ENCODE measurements around the gene EXOC7.

EXOC7 gene

DNA sequence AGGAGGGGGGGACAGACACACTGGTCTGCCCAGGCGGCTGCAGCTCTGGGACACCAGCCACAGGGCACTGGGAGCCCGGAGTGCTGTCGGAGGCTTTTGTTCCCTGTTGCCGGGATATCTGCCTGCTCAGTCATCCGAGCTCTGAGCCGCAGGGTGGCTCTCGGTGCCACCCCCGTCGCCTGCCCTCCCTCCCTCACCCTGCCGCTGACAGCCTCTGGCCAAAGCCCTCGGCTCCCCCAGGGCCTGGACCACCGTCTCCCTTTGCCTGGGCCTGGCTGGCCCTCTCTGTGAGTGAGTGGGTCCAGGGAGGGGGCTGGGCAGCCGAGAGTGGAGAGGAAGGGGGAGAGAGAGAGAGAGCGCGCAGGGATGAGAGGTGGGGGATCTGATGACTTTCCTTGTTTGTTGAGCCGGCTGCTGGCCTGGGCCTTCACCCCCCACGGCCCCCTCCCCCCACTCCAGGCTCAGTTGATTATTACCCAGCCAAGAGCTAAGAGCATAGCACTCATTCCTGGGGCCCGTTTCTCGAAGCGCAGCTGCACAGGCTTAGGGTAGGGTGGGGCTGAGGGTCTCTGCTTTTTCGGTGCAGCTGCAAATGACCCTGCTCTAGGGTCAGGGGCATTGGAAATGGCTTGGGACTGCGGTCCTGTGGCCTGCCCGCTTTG is 34.8 kb upstream of the EXOC7 start:
- DNase-seq = peak; percentile 40

DNA sequence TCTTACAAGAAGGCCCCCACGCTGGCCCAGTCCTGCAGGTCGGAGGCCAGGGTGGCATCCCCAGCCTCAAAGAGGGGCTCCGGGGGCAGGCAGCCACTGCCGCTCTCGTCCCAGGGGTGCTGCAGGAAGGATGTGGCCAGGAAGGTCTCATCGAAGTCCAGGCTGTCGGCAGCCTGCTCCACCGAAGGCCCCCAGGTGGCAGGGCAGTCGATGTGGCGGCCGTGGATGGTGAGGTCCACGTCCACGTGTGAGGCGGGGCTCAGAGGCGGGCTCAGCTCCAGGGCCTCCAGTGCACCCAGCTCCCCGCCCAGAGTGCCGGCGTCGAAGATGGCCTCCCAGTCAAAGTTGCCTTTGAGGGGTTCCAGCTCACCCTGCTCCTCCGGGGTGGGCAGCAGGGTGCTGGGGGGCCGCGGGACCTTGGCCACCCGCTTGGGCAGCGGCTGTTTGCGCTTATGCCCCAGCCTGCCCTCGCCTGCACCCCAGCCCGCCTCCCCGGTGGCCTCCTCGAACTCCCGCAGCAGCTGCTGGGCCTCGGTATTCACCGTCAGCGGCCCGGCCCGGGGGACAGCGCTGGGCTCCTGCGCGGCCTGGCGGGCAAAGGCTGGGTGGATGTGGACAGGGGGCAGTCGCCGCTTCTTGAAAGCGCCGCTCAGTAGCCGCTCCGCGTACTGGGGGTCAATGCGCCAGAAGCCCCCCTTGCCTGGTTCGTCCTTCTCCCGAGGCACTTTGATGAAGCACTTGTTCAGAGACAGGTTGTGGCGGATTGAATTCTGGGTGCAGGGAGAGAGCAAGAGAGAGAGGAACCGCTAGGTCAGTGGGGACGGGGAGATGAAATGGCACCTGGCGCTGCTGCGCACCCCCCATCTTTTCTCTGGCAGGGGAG is 34.0 kb upstream of the EXOC7 start:
- DNase-seq = no peak

DNA sequence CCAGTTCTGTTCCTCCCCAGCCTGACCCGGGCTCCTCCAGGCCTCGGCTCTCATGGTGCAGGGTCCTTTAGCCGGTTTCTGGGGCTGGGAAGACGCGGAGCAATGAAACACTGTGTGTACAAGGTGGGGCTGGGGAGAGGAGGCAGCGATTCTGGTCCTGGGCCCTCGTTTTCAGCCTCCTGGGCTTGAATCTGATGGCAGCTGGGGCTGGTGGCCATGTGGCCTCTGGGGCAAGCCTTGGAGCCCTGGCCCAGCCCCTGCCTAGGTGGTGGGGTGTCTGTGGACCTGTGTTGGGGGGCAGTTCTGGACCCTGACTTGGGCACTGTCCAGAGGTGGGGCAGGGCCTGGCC is 33.4 kb upstream of the EXOC7 start:
- DNase-seq = no peak

DNA sequence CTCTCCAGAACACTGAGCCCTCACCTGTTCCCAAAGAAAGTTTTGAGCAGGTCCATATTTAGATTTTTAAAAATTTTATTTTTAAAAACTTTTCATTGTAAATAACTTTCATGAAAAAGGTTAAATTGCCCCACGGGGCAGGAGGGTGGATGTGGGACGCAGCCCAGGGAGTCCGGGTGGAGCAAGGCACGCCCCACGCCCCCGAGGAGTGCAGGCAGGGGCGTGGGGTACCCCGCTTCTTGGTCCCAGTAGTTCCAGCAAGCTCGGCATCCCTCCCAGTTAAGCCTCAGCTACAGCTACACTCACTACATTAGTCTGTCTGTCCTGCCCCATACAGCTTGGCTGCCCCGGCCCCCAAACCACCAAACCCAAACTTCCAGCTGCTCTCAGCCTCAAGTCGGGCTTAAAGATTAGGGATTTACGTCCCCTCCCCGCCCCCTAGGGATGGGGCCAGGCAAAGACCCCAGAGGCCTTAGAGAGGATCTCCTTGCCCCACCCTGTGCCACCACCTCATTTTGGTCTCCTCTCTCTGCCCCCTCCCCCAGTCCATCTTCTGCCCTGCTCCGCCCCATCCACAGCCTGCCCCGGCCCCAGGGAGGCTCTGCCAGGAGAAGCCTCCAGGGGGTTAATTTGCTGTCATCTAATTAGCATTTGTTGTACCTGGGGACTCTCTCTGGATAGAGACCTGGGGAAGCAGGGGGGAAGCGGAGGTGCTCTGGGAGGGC is 32.9 kb upstream of the EXOC7 start:
- peak; percentile 77 for DNase-seq

DNA sequence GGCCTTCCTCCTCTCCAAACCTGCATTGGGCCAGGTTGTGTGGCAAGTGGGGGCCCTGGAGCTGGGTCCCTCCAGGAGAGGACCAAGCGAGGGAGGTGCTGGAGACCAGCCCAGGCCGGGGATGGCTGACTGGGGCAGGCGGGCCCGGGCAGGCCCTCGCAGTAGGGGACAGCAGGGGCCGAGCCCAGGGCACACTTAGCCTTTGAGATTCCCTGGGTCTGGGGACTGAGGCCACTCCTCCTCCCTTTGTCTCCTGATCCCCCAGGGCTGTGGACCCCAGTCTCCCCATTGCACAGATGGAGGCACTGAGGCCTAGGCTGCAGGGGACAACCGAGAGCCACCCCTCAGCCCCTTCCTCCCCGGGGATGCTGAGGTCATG is 32.2 kb upstream of the EXOC7 start:
- no peak for DNase-seq

DNA sequence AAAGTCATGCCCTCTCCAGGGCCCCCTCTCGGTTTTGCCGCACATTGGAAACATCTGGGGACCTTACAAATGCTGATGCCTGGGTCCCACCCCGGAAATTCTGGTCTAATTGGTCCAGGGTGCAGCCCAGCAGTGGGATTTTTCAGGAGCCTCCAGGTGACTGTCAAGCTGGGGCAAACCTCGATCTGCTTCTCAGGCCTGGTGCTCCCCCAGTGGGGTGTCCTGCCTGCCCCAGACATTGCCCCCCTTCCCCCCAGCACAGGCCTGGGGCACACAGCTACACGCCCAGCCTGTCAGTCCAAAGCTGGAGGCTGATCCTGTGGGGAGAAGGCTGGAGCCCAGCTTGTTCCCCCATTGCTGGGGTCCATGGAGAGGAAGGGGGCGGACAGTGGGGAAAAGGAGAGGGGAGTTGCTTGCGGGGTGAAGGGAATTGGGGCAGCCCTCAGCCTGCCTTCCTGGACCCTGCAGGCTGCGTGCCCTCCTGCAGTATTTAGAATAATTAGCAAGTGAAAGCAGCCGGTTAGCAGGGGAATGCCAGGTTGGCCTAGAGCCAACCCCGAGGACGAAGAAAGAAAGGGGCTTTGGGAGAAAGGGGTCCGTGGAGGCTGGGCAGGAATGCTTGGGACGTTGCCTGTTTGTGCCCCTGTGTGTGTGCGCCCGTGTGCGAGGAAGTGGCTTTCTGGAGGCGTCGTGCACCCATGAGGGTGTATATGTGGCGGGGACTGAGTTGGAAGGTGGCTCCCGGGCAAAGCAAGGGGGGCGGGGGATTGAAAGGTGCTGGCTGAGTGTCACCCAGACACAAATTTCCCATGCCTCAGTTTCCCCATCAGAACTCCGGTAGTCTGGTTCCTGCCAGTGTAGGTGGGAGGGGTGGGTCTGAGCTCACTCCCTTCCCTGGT is 31.6 kb upstream of the EXOC7 start:
- no peak for DNase-seq

DNA sequence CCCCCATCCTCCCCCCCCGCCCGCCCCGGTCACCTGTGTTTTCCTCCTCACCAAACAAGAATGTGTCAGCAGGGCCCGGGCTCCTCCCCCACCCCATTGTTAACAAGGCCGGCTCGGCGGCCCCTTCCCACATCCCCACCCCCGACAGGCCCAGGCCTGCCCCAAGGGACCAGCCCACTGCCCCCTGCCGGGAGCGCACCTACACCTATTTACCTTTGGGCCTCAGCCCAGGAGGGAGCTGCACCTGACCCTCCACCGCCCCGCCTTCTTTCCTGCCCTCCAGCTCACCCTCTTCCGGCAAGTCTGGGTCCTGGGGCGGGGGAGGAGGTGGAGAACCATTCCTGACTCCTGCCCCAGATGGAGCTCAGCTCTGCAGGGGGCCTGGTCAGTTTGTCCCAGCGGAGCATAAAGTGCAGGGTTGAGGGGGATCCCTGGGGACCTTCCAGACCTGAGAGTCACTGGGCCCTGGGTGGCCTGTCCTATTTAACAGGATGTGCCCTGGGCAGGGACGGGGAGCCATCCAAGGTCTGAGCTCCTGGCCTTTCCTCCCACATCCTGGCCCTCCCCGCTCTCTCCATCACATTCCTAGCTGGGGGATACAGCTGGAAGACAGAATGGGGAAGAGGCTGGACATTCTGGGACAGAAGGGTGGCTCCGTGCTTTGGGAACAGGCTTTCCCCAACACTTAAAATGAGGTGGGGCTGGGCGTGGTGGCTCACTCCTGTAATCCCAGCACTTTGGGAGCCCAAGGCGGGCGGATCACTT is 29.2 kb upstream of the EXOC7 start:
- DNase-seq = no peak

DNA sequence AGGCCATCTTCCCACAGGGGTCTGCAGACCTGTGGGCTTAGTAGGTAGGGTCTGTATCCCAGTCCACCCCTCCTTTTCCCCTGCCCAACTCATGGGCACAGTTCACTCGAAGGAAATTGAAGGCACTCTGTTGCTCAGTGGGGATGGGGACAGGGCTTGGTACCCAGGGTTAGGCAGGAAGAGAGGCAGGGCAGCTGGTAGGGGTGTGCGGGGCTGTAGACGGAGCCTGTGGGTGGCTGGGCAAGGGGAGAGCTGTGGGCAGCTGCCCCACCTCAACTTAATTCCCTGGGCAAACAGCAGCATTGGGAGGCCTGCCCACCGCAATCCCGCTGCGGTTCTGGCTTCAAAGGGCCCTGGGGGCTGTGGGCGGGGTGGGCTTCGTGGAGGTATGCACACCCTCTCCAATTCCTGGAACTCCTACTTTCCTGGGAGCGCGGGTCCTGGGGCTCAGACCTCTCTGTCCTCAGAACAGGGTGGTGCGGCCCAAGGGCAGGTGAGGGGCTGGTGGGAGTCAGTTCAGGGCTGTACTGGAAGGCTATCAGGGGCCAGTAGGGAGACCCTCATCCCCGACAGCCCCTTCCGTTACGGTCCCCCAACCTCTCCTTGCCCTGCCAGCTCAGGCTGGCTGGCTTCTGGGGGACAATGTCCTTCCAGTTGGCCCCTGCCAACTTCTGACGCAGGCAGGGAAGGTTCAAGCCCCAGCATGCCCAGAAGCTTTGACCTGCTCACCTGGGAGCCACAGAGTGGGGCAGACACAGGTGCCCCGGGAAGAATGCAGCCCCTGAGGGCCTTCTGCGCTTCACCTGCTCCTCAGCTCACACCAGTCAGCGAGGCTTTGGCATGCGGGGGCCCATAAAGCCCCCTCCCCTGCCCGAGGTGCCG is 28.3 kb upstream of the EXOC7 start:
- DNase-seq = no peak

DNA sequence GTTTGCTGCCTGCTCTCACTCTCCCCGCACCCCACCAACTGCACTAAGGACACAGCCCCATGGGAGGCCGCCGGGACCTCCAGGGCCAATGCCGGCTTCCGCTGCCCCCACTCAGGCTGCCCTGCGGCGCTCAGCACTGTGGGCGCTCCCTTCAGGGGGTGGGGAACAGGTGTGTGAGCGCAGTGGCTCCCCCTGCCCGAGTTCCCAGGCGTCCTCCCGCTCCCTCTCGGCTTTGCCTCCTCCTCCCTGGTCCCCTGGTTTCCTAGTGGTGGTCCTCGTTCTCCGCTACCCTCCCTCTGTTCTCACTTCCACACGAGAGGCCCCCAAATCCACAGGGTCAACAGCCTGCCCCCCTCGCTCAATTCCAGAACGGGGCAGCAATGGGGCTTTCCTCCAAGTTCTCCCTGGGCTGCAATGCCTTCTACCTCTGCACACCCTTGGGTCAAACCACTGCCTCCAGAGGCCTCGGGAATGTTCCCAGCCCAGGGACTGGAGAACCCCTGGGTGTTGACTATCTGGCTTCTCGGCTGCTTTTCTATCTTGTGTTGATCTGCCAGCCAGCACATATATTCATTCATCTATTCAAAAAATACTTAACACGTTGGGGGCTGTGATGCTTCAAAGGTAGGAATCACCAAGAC is 27.6 kb upstream of the EXOC7 start:
- no peak for DNase-seq

DNA sequence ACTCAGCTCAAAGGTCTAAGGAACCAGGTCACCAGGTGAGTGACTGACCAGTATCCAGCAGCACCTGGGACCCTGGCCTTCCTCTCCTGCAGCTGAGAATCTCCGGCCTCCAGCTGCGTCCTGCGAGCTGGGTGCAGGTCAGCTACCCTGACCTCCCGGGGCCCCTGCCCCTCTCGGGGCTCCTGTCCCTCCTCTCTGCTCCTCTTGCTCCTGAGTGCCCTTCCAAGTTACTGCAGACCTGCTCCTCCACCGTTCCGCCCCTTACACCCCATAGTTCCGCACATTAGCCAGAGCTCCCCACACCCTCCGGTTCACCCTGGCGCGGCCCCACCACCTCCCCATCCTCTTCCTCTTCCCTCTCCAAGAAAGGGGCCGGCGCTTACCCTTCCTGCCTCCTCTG is 26.9 kb upstream of the EXOC7 start:
- no peak for DNase-seq

DNA sequence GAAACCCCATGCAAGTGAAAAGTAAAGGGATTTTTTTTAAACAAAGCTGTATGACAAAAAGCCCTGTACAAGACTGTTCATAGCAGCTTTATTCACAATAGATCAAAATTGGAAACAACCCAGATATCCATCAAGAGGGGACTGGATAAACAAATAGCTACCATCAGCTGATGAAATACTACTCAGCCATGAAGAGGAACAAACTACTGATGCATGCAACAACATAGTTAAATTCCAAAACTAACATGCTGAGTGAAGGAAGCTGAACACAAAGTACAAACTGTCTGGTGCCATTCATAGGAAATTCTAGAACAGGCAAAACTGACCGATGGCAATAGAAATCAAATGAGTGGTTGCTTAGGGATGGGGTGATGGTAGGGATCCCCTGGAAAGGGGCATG is 22.3 kb upstream of the EXOC7 start:
- no peak for DNase-seq

DNA sequence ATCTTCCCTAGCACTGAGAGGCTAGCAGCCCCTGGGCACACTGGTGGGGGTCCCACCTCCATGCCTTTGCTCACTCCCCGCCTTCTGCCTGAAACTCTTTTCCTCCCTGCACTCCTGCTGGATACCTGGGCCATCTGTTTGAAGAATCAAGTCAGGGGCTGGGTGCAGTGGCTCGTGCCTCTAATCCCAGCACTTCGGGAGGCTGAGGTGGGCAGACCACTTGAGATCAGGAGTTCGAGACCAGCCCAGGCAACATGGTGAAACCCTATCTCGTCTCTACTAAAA is 21.7 kb upstream of the EXOC7 start:
- DNase-seq = no peak

DNA sequence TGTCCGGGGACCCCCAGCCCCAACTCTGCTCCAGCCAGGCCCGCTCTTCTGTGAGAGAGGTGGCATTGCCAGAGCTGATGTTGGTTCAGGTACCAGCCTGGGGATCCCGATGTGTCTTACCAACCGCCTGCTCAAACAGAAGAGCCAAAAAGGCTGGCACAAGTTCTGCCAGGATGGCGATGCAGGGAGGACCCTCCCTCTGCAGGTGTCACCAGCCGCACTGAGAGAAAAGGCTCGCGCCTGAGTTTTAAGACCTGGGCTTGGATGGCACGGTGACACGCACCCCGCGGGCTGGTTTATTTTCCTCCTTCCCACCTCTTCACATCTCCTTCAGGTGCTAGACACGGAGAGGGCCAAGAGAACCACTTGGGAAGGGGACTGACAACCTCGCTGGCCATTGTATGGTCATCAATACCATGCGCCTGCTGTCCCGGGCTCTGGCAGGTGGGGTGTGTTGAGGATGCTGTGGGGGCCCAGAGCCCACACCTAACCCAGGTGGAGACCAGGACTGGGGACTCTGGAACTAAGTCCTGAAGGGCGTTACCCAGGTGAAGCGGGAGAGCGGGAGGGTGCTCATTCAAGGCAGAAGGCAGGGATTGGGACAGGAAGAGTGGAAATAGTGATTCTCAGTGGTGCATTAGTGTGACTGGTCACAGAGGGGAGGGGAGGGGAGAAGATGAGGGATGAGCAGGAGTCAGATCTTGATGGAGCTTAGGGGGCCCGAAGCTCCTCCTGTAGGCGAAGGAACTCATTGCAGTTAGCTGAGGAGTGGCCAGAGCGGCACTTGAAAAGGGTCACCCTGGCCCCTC is 21.2 kb upstream of the EXOC7 start:
- peak; percentile 67 for DNase-seq

DNA sequence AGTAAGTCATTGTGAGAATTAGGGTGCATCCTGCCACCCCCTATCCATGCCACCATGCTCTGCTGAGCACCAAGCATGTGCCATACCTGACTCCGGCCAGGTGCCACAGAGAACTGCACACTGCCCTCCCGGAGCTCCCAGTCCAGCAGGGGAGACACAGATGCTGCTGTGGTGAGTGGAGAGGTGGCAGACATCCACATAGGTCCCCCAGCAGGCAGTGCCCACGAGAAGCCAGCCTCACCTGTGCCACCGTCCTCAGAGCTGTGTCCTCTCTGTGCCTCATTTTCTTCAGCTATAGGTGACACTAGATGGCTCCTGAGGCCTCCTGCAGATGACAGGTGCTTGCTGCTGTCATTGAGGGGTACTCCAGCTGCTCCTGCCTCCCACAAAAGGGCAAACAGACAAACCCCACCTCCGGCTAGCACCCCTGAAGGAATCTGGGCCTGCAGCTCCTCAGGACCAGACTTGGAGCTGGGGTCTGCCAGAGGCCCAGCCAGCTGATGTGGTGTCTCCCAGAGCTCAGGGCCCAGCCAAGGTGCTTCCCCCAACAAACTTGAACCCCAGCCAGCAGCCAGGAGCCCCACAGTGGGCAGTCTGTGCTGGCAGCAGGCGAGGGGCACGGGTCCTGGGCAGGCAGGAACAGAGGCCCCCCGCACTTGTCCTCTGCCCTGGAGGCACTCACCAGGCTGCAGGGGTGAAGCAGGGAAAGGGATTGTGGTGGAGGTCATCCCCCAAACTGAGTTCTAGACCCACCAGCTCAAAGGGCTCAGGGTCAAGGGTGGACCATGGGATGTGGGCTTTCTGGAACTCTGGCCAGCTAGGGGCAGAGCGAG is 20.4 kb upstream of the EXOC7 start:
- no peak for DNase-seq

DNA sequence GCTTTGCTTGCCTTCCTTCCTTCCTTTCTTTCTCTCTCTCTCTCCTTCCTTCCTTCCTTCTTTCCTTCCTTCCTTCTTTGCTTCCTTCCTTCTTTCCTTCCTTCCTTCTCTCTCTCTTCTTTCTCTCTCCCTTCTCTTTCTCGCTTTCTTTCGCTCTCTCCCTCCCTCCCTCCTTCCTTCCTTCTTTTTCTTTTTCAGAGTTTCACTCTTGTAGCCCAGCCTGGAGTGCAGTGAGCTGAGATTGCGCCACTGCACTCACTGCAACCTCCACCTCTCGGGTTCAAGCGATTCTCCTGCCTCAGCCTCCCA is 19.6 kb upstream of the EXOC7 start:
- DNase-seq = no peak

DNA sequence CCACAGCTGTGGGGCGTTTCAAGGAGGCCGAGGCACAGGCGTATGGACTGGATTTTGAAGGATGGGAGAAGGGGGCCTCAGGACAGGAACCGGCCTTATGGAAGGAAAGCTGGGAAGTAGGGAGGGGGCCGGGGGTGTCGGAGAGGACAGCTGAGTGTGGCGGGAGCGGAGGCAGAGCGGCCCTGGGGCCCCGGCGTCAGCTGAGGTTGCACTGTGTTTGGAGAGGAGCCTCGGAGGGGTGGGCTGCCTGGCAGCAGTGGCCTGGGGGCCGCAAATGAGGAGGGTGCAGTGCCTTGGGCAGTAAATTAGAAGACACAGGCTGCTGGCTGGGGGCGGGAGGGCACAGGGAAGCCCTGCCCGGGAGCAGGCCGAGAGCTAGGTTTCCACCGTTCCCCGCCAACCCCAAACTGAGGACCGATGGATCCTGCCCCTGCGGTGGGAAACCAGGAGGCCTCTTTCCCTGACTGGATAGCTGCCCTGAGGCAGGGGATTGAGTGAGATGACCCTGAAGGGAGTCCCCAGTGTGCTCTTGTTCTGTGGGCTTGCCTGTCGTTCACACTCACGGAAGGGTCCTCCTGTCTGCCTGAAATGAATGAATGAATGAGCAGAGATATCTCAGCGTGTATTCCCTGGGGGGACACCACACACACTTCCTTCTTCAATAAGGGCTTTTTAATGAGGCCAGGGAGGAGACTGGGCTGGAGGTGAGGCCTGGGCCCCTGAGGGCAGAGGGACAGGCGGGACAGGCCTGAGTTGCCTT is 19.0 kb upstream of the EXOC7 start:
- DNase-seq = no peak

DNA sequence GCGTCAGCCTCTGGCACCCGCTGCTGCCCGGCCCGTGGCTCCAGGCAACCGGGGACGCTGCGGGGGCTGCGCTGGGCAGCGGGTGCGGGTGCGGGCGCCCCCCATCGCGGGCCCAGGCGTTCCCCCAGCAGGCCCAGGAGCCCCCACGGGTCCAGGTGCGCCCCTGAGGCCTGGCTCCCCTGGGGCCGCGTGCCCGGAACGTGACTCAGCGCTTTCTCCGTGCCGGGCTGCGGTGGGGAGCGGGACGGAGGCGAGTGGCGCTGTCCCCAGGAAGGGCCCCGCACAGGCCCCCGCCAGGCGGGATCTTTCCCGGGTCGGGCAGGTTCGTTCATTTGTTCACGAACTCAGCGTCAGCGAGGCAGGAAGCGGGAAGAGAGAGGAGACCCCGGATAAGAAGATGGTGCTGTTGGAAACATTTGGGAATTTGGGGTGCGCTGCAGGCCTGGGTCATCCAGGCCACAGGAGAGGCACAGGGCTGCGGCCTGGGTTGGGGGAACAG is 18.4 kb upstream of the EXOC7 start:
- no peak for DNase-seq

DNA sequence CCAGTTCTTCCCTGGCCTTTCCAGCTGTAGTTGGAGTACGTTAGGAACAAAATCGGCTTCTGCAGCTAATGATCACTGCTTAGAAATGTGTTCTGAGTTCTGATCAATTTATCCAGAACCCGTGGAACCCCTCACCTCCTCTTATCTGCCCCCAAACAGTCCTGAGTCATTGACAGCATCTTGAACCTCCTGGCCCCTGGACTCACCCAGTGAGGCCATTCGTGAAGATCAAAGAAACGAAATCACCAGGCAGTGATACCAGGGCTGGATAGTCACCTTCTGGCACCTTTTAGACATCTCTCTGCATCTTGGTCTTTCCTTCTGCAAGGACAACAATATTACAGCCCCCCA is 17.0 kb upstream of the EXOC7 start:
- no peak for DNase-seq

All from NCI-H82 (cell line).